HG03457 (cell line): ENCODE data around the gene SPATA31D3.
"Not testable (repeated sequence)": the region's sequence is repeated elsewhere in the genome, so short reads cannot be mapped to it uniquely, and the experiment has no call there.

ENCODE experiments used
- ATAC-seq: cut with Tn5 transposase; IDR thresholded peaks from one replicate; pipeline ENCODE4 v1.9.1; 2021; ENCODE audit warnings: moderate number of reproducible peaks; ENCODE audit not compliant: unreplicated experiment

Gene SPATA31D3

GRCh38 chr9:81943393-81943792 lies at the start of gene SPATA31D3:
Gene SPATA31D3, plus strand, starts transcription at chr9:81943500. Its CDS starts 86 bp downstream, at chr9:81943586.
- ATAC-seq: not testable (repeated sequence)

DNA sequence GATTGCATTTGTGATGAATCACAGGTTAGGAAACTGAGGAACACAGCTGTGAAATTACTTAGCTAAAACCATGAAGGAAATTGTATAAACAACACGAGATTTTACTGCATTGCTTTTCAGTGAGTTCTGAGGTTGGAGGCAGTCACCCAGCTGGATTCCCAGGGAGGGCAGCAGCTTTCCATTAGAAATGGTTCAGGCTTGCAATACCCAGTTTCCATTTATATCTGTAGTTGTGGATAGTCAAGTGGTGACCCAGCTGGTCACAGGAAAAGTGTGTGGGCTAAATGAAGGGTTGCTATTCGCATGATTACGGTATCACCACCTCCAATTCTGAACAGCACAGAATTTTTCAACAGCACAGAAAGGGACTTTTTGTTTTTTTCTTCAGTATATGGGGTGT lies 49.4 kb upstream of the SPATA31D3 start:
- ATAC-seq: no peak

- no peak for ATAC-seq
Observed at GRCh38 chr9:81894891-81895290, 48.4 kb upstream of the SPATA31D3 start.

DNA sequence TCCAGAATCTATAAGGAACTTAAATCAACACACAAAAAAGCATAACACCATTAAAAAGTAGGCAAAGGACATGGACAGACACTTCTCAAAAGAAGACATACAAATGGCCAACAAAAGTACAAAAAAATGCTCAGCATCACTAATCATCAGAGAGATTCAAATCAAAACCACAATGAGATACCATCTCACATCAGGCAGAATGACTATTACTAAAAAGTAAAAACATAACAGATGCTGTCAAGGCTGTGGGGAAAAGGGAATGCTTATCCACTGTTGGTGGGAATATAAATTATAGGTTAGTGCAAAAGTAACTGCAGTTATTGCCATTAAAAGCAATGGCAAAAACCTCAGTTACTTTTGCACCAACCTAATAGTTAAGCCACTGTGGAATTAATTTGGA lies 47.2 kb upstream of the SPATA31D3 start:
- no peak for ATAC-seq

GRCh38 chr9:81898851-81899250 lies 44.4 kb upstream of the SPATA31D3 start:
- ATAC-seq: no peak

DNA sequence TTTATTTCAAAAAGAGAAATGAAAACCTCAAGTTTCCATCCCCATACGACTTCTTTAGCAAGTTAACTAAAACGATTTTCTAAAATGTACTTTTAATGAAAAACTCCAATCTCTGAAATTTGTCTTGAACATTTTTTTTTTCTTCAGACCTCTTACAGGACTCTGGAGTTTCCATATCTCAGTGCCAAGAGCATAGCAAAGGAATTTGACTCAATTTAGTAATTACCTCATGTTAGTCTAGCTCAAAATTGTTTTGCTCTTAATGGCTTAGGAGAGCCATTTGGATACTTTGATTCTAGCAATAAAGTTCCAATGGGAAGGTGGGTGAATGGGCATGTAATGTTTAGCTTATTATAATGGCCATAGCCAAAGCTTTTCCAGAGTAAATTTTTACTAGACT lies 41.1 kb upstream of the SPATA31D3 start:
- no peak for ATAC-seq

- no peak for ATAC-seq
Observed at GRCh38 chr9:81902626-81903025, 40.7 kb upstream of the SPATA31D3 start.

- ATAC-seq: no peak
Observed at GRCh38 chr9:81906671-81907070, 36.6 kb upstream of the SPATA31D3 start.

- ATAC-seq: no peak
Observed at GRCh38 chr9:81912135-81912534, 31.2 kb upstream of the SPATA31D3 start.

GRCh38 chr9:81915801-81916505 lies 27.3 kb upstream of the SPATA31D3 start:
- ATAC-seq: no peak

DNA sequence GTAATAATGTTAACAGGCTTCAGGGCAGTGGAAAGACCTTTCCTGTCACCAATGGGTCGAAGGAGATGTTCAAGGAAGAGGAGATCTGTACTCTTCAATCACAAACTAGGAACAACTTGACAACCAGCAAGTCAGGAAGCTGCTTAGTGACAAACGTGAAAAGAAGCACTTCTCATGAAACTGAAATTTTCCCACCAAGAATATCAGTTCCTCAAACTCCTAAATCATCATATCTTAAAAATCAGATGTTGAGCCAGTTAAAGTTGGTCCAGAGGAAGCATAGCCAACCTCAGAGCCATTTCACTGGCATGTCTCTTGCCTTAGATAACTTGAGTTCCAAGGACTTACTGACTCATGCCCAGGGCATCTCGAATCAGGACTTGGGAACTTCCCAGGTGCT lies 24.8 kb upstream of the SPATA31D3 start:
- ATAC-seq: not testable (repeated sequence)

GRCh38 chr9:81928305-81928704 lies 15.0 kb upstream of the SPATA31D3 start, which contains the start of gene SPATA31D4:
Gene SPATA31D4, plus strand, starts transcription at chr9:81928428. Its CDS starts 86 bp downstream, at chr9:81928514.
- not testable (repeated sequence) for ATAC-seq

GRCh38 chr9:81930147-81930546 lies 13.2 kb upstream of the SPATA31D3 start:
- ATAC-seq: not testable (repeated sequence)

GRCh38 chr9:81933547-81933946 lies 9.8 kb upstream of the SPATA31D3 start:
- not testable (repeated sequence) for ATAC-seq

DNA sequence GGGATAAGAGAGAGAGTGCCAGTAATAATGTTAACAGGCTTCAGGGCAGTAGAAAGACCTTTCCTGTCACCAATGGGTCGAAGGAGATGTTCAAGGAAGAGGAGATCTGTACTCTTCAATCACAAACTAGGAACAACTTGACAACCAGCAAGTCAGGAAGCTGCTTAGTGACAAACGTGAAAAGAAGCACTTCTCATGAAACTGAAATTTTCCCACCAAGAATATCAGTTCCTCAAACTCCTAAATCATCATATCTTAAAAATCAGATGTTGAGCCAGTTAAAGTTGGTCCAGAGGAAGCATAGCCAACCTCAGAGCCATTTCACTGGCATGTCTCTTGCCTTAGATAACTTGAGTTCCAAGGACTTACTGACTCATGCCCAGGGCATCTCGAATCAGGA lies 5.3 kb downstream of the SPATA31D3 start:
- ATAC-seq: not testable (repeated sequence)

DNA sequence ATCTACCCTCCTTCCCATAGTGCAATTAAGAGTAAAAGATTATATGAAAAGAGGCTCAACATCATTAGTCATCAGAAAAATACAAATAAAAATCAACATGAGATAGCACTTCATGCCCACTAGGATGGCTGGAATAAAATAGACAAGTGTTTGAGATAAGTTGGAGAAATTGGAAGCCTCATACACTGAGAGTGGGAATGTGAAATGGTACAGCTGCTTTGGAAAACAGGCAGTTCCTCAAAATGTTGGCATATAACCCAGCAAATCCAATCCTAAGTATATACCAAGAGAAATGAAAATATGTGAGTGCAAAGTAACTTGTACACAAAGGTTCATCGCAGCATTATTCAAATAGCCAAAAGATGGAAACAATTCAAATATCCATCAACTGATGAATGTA lies 9.8 kb downstream of the SPATA31D3 start:
- ATAC-seq: no peak

DNA sequence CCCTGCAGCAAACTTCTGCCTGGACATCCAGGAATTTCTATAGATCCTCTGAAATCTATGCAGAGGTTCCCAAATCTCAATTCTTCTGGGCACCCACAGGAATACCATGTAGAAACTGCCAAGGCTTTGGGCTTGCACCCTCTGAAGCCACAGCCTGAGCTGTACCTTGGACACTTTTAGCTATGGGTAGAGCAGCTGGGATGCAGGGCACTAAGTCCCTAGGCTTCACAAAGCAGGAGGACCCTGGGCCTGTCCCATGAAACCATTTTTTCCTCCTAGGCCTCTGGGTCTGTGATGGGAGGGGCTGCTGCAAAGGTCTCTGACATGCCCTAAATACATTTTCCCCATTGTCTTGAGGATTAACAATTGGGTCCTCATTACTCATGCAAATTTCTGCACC lies 12.3 kb downstream of the SPATA31D3 start:
- no peak for ATAC-seq

GRCh38 chr9:81964218-81965171 lies 21.2 kb downstream of the SPATA31D3 start:
- ATAC-seq: no peak

- no peak for ATAC-seq
Observed at GRCh38 chr9:81968026-81968425, 24.7 kb downstream of the SPATA31D3 start.

DNA sequence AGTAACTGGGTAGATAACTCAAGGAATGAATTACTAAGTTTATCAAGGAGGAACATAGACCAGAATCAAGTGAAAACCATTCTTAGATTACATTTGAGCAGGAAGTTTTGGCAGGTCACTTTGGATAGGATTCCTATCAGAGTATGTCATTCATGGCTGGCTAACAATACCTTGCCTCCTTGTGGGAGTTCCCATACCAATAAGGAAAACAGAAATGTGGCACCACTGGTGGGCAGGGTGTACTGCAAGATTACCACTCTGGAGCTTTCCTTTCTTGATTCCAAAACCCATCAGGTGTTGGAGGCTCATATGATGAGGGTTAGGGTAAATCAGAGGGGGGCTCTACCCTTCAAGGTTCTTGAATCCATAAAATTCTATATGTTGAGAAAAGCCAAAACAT lies 26.7 kb downstream of the SPATA31D3 start:
- ATAC-seq: no peak

DNA sequence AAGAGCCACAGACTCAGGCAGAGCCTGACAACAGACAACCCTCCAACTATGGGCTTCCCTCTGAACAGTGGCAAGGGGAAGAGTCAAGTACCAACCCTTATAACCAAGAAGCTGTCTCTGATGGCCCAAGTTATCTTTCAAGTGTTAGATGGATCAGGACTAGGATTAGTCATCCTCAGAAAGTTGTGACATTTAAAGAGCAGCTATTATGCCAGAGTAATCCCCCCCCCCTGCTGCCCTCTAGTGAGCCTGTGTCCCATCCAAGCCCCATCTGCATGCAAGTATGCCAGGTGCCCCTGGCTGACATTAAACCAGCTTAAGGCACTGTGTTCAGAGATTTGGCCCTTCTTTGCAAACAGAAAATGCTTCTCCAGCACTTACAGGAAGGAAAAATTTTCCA lies 28.4 kb downstream of the SPATA31D3 start:
- ATAC-seq: no peak

GRCh38 chr9:81974764-81975163 lies 31.5 kb downstream of the SPATA31D3 start:
- no peak for ATAC-seq
